HL-60/S4 (cell line): Measurements from ENCODE around the gene RUNDC1.
"Not testable (repeated sequence)": the region's sequence is repeated elsewhere in the genome, so short reads cannot be mapped to it uniquely, and the experiment has no call there.

Source experiments
- in situ Hi-C: fragments of 300-500 bp; cut with MboI; formaldehyde crosslinking; loops from 2 replicates; pipeline ENCODE4 v1.14.3; 2022; ENCODE audit warnings: low sequenced_read_pairs

Gene RUNDC1

DNA sequence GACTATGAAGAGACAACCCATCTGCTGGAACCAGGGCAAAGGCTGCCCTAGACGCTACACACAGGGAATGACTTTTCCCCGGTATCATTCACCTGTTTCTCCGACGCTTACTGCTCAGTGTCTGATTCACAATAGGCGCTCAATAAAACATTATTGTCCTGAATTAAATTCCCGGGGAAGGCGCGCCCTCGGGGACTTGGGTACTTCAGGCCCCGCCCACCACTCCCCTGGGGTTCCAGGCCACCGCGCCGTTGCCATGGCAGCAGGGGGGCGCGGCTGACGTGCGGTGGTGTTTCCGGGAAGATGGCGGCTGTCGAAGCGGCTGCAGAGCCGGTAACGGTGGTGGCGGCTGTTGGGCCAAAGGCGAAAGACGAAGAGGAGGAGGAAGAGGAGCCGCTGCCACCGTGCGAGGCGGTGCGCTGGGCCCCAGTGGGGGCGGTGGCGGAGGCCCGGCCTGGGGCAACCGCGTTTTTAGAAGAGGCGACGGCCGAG, at the start of gene RUNDC1:
RUNDC1 (plus strand) TSS at position 292 of the 492 bp plus-strand sequence; CDS start at position 304, 12 bp downstream.
- in situ Hi-C loops, result no loop called here

DNA sequence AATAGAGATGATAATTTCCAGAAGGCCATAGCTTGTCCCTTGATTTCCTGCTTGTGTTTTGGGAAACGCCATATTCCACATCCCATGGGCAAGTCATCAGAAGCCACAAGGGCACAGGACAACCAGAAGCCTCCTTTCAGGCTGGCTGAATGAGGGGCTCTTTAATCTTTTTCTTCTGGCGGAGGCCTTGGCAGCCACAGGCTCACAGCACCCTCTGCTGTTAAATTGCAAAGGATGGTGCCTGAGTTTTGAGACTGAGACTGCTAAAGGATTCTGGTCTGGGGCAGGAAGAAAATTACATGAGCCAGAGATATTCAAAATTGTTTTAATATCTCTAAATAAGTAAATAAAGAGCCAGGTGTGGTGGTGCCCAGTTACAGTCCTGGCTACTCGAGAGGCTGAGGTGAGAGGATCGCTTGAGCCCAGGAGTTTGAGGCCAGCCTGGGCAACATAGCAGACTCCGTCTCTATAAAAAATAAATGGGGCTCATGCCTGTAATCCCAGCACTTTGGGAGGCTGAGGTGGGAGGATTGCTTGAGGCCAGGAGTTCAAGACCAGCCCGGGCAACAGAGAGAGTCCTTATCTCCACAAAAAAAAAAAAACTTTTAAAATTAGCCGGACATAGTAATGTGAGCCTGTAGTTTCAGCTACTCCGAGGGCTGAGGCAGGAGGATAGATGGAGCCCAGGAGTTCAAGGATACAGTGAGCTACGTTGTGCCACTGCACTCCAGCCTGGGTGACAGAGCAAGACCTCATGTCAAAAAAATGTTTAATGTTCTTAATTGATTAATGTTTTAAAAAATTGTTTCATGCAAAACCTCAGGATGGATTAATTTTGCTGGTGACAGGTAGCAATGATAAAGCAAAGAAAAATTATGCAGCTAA, 42.4 kb upstream of the RUNDC1 start:
- in situ Hi-C loops, result loop anchor here (25.0 kb wide), 2 partner anchors 101 to 201 kb away; partner anchors contain the start of genes AOC2, EZH1 and PSME3

DNA sequence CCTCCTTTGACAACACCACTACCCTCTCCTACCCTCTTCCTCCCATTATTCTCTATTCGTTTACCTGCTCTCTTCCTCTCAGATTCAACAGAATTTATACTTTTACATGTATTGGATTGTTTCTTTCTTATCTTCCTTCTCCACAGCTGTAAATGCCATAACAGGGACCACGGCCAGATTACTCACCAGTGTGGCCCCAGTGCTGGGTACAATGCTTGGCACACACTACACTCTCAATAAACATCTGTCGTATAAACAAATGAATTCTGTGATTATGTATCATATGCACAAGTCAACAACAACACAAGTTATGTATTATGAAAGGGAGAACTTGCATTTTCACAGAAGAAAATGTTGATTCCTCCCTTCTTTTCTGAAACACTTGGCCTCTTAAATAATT, 36.2 kb upstream of the RUNDC1 start:
- in situ Hi-C loops, result loop anchor here (25.0 kb wide), 2 partner anchors 107 to 207 kb away; partner anchors contain the start of genes AOC2, EZH1 and PSME3

DNA sequence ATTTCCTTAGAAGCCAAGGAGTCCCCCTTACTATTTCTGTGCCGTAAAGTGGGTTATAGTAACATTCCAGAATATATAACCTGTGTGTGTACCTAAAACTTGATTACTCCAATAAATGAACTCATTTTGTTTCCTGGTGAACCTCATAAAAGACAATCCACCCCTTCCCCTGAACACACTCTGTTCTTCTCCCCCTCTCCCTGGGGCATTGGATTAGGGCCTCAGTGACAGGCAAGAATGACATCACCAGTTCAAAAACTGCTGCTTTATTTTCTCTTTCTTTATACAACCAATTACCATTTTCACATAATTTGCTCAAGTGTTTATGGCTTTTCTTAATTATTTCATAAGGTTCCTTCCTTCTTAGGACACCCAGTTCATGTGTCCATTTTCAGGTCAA, 33.6 kb upstream of the RUNDC1 start:
- in situ Hi-C loops, result loop anchor here (25.0 kb wide), 2 partner anchors 110 to 210 kb away; partner anchors contain the start of genes AOC2, EZH1 and PSME3

DNA sequence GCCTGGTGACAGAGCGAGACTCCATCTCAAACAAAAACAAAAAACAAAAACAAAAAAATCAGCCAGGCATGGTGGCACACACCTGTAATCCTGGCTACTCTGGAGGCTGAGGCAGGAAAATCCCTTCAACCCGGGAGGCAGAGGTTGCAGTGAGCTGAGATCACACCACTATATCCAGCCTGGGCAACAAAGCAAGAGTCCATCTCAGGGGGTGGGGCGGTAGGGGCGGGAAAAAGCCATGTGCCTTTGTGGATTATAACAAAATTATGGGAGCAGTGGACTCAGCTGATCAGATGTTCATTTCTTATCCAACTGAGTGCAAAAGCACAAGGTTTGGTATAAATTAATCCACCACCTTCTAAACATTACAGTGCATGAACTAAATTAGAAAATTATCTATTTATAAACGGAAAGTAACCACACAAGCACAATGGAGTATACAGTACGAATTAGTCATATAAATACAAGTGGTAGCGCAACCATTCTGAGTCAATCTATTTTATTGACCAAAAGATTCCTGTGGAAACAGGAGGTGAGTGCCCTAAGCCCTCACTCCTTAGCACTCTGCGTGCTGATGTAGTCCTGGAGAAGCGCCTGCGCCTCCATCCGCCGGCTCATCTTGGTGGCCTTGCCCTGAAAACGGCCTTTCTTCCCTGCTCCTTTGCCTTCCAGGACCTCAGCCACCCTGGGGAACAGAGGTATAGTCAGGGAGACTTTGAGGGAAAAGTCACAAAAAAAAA, 30.2 kb upstream of the RUNDC1 start:
- in situ Hi-C loops, result no loop called here

DNA sequence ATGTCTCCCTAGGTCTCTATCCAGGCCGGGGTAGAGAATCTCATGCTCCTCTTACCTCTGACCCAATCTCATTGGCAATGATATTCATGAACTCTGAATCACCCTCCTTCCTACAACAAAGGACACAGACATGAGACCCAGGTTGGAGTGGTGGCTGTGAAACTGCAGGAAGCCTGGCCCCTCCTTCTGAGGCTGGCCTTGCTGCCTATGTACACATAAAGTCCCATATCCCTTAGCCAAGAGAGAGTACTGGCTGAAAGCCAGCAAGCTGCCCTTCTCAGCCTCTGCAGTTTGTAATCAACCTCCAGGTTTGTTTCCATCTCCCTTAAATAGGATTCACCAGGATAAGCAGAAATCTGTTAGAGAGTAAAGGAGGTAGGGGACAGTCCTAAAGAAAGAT, 26.7 kb upstream of the RUNDC1 start:
- in situ Hi-C loops, result no loop called here

DNA sequence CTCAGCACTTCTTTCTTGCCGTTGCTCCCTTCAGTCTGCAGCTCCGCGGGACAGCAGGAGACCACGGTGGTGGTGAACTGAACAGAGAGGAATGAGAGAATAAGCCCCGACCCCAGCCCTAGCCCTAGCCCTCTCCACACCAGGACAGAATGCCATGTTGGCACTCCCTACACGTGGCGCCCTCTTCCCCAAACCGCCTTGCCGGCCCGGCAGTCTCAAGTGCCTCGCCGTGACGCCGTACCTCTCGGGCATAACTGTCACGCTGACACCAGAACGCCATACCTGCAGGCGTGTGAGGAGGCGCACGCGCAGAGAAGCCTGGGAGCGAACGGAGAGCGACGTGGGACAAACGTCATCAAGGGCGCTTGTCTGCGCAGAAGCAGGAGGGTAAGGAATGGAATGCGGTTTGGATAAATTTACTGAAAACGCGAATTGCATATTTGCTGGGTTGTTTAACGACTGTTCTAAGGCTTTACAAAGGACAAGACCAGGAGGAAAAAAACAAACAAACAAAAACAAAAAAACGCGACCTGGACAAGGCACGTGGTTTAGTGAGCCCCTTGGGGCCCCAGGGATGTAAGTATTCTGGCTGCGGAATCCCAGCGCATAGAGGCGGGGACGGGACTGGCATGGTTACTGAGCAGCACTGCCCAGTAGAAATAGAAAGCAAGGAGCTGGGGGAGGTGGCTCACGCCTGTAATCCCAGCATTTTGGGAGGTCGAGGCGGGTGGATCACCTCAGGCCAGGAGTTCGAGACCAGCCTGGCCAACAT, 16.0 kb upstream of the RUNDC1 start, which contains the start of gene AARSD1:
AARSD1 (minus strand) TSS at position 294 of the 772 bp plus-strand sequence; CDS start at position 280, 14 bp downstream.
- in situ Hi-C loops, result no loop called here

DNA sequence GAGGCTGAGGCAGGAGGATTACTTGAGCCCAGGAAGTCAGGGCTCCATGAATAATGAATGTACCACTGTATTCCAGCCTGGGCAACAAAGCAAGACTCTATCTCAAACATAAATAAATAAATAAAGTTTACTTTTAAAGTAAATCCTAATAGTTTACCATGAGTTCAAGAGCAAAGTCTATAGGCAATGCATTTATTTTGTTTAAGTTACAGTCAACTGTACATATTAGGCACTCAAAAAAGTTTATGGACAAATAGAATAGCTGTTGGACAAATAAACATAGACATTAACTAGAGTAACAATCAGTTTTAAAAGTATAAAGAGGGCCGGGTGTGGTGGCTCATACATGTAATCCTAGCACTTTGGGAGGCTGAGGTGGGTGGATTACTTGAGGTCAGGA, 12.4 kb upstream of the RUNDC1 start:
- in situ Hi-C loops, result no loop called here

DNA sequence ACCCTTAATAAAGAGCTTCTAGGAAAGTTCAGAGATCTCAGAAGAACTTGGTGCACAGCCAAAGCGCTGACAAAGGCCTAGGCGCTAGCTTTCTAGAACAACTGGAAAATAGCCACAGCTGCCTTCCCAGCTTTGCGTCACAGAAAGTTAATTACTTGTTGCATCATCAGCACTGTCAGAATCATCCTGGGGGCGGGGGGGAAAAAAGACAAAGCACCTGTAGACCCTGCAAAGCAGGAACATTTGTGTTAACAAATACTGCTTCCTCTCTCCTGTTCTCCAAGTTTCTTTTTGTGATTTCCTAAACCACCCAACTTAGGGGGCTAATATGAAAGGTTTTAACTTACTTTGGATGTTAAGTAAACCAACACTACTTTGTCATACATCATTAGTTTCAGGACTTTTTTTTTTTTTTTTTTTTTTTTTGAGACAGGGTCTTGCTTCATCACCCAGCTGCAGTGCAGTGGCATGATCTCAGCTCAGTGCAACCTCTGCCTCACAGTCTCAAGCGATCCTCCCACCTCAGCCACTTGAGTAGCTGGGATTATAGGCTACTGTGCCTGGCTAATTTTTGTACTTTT, 11.3 kb upstream of the RUNDC1 start:
- in situ Hi-C loops, result no loop called here

DNA sequence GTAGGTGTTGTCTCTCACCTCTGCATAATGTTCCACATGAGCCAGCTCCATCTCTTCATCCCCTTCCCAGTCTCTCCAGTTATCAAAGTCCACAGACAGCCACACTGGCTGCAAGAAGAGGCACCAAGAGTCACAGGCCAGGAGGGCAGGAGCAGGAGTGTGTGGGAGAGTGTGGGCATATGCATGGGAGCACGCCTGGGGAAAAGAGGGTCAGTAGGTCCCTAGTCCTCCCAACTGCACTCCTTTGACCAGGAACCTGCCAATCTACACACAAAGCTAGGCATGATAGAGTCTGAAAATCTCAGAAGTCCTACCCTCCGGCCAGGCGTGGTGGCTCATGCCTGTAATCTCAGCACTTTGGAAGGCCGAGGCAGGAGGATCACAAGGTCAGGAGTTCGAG, 8.8 kb upstream of the RUNDC1 start:
- in situ Hi-C loops, result no loop called here

DNA sequence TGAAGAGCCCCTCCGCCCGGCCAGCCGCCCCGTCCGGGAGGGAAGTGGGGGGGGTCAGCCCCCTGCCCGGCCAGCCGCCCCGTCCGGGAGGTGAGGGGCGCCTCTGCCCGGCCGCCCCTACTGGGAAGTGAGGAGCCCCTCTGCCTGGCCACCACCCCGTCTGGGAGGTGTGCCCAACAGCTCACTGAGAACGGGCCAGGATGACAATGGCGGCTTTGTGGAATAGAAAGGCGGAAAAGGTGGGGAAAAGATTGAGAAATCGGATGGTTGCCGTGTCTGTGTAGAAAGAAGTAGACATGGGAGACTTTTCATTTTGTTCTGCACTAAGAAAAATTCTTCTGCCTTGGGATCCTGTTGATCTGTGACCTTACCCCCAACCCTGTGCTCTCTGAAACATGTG, 7.0 kb upstream of the RUNDC1 start:
- in situ Hi-C loops, result not testable (repeated sequence)

DNA sequence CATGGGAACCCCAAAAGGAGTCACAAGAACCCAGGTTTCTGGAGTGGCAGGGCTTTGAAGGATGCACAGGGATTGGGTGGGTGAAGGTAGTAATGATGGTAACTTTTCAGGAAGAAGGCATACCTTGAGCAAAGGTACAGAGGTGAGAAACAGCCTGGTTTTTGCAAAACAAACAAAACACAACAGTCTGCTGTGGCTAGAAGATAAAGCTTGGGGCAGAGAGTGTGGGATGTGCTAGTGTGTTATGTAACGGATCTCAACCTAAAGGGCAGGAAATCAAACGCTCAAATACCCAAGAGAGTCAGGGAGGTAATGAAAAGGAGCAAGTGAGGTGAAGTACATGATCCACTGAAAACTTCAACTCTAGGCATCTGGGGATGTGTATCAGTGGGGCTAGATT, 5.1 kb upstream of the RUNDC1 start:
- in situ Hi-C loops, result no loop called here

DNA sequence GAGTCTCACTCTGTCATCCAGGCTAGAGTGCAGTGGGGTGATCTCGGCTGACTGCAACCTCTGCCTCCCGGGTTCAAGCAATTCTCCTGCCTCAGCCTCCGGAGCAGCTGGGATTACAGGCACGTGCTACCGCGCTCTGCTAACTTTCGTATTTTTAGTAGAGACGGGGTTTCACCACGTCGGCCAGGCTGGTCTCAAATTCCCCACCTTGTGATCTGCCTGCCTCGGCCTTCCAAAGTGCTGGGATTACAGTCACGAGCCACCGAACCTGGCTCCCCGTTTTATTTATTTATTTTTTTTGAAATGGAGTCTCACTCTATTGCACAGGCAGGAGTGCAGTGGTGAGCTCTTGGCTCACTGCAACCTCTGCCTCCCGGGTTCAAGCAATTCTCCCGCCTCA, 4.7 kb upstream of the RUNDC1 start:
- in situ Hi-C loops, result not testable (repeated sequence)

DNA sequence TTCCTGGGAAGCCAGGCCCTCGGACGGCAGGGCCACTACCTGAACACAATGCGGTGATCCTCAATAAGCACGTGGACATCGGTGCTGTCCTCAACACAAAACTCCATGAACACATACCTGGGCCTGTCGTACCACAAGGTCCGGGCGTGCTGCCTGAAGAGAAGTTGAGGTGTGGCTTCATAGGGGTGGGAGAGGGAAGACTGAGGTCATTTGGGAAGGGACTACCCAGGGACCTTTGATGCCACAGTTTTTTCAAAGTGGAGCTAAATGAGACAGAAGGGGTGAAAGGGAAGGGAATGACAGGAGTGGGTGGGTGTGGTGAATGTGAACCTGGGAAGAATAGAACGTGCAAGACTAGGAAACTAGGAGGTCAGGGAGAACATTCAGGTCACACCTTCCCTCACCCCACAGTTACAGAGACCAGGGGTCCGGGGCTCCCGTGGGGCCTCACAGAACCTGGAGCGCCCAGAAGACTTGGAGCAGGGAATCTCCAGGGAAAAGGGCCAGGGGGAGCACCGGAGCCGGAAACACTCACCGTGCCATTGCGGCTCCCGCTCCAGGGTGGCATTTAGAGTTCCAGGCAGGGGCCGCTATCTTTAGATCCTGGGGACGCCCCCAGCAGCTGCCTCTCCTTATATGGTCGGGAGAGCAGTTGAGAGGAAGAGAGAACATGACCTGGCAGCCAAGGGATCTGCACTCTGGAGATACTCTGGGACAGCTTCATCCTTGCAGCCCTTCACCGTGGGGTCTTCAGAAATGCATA, 673 bp upstream of the RUNDC1 start, which contains the start of gene PTGES3L:
PTGES3L (minus strand) TSS at position 570 of the 763 bp plus-strand sequence; CDS start at position 543, 27 bp downstream.
- in situ Hi-C loops, result no loop called here

DNA sequence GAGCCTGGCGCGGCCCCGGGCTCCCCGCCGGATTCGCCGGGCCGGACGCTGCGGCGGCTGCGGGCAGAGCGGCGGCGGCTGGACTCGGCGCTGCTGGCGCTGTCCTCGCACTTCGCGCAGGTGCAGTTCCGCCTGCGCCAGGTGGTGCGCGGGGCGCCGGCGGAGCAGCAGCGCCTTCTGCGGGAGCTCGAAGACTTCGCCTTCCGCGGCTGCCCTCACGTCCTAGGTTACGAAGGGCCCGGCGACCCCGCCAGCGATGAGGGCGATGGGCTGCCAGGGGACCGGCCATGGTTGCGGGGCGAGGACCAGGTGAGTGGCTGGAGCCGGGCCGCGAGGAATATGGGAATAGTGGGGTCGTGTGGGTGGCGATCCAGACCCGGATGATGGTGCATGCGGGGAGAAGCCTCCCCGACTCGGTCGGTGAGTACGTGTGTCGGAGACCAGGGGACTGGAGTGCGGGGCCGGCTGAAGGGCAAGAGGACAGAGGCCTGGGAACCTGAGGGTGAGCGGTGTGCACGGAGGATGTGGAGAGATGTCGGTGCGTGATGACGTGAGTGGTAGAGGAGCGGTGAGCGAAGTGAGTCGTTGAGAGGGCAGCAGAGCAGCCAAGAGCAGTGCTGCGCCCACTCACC, 517 bp downstream of the RUNDC1 start:
- in situ Hi-C loops, result no loop called here

DNA sequence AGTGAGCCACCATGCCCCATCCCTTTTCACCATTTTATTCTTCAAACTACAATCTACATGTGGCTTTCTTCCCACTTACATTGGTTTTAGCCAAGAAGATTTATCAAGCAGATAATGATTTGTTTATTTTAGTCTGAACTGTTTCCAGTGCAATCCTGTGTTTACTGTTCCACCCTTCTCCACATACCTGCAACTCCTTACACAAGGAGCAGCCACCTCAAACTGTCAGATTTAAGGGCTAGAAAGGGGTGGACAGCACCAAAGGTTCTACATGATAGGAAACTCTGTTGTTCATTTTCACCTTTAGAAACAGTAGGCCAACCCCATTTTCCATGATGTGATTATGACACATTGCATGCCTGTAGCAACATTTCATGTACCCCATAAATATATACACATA, 1.9 kb downstream of the RUNDC1 start:
- in situ Hi-C loops, result no loop called here

DNA sequence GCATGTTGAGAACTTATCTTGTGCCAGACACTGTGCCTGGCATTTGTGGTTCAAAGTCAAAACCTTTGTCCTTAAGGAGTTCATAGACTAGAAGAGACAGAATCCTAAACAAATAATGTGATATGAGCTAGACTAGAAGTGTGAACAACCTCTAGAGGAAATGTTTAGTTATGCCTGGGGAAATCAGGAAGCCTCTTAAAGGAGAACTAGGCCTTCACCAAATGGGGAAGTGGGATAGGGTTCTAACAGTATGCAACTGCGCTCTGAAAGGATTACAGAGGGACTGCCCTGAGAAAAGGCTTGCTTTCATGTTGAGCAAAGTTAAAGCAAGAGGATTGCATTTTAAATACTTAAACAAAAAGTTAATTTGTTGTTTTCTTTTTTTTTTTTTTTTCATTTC, 4.9 kb downstream of the RUNDC1 start:
- in situ Hi-C loops, result no loop called here

DNA sequence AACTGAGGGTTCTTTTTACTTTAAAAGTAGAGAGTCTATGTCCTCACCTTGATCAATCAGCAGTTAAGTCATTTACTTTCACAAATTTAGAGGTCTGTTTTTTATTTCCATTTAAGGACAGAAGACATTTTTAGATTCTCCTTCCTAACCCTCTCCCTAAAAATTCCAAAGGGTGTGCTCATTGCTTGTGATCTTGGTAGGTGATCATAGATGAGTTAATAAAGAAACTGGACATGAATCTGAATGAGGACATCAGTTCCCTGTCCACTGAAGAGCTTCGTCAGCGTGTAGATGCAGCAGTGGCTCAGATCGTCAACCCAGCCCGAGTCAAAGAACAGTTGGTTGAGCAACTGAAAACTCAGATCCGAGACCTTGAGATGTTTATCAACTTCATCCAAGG, 8.8 kb downstream of the RUNDC1 start:
- in situ Hi-C loops, result no loop called here
